HG02852 (cell line): ENCODE measurements around the gene GDPD5.

Experiments used
- ATAC-seq: cut with Tn5 transposase; IDR thresholded peaks from one replicate; pipeline ENCODE4 v1.9.1; 2021; ENCODE audit warnings: mild to moderate bottlenecking, moderate library complexity; ENCODE audit not compliant: unreplicated experiment

GDPD5 gene

GRCh38 chr11:75474878-75475766, 50.6 kb downstream of the GDPD5 start:
- ATAC-seq, result no peak

GRCh38 chr11:75474240-75474639, 51.5 kb downstream of the GDPD5 start:
- no peak for ATAC-seq

- ATAC-seq, result no peak
These were observed 52.1 kb downstream of the GDPD5 start for GRCh38 chr11:75473684-75474083.

DNA sequence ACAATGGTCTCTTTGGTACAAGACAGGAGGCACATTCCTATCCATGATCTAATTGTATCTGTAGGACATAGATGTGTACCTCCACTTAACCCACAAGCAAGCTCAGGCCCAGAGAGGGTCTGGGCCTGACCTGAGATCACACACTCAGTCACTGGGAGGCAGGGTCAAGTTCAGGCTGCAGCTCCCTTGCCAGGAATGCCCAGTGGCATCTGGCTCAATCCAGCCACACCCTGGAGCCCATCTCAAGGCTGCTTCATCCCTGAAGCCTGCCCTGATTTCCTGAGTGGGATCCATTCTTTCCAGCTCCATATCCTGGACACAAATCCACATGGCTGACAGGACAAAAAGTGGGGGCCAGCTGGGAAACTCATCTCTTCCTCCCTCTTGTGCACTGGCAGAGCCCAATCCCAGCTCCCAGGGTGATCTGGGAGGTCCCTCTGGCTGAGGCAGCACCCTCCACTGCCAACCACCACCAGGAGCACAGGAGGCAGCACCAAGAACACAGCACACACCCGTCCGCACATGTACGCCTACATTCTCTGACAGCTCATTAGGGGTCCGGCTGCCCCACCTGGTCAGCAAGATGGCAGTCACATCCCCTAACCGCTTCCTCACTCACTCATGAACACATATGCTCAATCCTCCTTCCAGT, 53.5 kb downstream of the GDPD5 start:
- no peak for ATAC-seq

DNA sequence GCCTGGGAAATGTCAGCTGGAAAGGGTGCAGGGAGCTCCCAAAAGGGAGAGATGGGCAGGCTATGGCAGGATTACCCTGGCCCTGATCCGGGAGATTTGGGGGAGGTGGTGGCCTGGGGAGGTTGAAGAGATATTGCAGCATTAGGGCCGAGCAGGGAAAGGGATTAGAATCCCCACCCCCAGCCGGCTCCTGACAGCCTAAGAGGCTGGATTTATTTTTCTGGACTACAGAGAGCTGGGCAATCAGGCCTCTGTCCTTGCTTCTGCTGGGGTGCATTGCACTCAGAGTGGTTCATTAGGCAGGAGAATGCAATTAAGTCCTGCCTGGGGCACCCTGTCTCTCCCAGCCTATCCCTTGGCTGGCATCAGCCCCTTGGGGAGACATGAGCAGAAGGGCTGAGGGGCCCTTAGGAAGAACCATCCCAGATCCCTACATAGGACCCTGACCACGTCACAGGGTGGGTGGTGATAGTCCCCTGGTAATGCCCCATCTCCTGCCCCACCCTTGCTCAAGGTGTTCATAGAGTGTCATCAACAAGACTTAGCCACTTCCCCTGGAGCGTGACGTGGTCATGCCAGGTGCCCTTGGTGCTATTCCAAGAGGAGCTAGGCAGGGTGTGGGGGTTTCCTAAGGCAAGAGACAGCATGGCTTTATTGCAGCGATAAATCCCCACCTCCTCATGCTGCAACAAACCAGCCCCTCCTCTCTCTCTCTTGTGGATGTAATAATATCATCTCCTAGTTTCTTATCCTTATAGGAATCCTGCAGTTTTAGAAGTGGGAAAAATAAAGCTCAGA, 54.4 kb downstream of the GDPD5 start:
- ATAC-seq, result no peak

GRCh38 chr11:75470476-75471080, 55.2 kb downstream of the GDPD5 start:
- ATAC-seq, result no peak

DNA sequence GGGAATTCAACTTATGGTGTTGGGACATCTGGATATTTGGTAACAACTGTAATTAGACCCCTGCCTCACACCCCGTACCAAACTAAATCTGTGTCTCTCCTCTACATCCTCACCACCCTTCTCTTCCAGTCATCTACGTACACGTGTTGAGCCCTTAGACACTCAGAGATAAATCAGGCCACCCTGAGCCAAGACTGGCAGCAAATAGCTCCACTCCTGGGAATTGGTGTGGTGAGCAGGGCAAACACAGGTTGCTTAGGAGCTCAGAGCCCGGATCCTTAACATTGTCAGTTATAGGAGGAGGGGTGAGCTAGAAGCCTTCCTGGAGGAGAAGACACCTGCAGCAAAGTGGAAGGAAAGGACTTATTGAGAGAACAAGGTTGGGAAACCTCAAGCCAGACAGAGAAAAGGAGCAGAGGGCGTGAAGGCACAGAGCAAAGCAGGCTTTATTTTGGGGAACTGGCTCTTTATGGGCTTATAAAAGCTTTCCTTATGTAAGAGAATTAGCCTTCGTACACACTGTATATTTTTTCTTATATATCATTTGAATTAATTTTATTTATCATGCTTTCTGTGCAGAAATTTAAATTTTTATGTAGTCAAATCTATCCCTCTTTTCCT, 55.8 kb downstream of the GDPD5 start:
- no peak for ATAC-seq

DNA sequence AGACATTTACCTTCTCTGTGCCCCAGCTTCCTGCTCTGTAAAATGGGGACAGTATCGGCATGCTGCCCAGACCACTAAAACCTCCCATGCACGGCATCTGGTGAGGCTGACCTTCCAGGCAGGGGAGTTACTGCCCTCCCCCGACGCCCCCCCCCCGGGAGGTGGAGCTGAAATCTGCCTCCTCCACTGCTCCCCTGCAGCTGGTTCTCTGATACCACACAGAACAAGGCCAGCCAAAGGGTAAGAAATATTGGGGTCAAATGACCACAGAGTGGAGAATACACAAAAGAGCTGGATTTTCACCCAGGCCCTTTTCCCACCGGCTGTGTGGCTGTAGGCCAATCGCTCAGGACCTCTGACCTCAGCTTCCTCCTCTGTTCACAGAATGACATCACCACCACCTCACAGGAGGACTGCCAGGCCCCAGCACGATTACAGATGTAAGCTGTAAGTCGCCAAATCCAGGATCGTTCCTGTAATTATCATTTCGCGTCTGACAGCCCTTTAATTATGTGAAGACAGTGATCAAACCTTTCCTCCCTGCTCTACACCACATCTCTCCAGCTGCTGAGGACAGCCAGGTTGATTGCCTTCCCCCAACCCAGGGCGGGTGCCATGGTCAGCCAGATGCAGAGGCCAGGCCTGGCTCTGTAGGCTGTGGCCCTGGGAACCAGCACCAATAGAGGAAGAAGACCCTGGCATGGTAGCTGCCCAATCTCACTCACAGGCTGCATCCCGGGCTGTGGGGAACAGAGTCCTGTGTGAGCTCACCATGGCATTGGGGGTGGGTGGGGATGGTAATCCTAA, 57.0 kb downstream of the GDPD5 start:
- no peak for ATAC-seq

GRCh38 chr11:75467881-75468280, 57.9 kb downstream of the GDPD5 start:
- no peak for ATAC-seq

GRCh38 chr11:75467311-75467710, 58.4 kb downstream of the GDPD5 start:
- no peak for ATAC-seq

- no peak for ATAC-seq
These were observed 59.8 kb downstream of the GDPD5 start for GRCh38 chr11:75465701-75466531.

DNA sequence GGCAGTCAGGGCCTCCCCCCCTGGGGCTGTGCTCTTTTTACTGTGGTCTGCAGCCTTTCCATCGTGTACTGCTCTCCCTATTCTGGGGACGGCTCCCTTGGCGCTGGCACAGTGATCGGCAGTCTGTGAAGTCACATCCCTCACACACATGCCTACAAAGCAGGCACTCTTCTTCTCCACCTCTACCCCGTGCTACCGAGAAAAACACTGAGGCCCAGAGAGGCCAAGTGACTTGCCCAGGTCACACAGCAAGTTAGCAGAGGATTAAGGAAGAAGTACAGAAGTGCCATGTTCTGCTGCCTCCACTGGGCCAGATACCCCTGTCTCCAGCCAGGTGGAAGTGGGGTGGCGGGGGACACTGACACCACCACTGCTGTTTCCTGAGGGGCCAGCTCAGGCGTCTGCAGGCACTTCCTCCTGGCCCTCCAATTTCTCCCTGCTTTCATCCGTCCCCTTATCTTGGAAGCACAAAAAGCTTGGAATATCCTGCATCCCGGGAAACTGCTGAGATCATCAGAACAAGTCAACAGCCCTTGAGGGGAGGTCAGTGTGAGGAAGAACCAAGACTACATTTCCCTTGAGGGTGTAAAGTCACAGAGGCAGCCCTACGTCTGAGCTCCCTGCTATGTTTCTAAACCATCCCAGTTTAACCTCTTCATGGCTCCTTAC, 62.5 kb downstream of the GDPD5 start:
- ATAC-seq, result no peak

GRCh38 chr11:75462117-75462653, 63.6 kb downstream of the GDPD5 start:
- ATAC-seq, result no peak

GRCh38 chr11:75461151-75461550, 64.6 kb downstream of the GDPD5 start:
- ATAC-seq, result no peak

DNA sequence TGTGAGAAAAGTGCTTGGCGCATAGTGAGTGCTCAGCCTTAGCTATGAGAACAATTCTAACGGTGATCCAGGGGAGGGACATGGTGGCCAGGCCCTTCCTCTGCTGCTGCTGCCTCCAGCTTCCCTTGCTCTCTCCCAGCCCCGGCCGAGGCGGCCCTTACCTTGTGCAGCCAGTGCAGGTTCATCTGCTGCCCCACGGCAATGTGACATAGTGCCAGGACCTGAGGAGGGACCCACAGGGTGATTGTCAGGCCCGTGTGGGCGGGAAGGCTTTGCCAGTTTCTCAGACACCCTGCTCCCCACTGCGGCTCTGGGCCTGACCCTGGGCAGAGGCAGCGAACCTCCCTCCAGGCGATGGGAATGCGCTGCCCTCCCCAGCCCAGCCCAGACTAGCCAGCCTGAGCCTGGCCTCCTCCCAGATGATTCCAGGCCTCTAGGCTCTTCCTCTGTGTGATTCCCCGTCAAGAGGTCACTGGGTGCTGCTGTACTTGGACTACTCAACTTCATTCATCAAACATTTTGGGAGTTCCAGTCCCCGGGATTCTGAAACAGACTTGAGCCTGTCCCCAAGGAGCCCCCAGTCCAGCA, 69.1 kb downstream of the GDPD5 start:
- ATAC-seq, result no peak

DNA sequence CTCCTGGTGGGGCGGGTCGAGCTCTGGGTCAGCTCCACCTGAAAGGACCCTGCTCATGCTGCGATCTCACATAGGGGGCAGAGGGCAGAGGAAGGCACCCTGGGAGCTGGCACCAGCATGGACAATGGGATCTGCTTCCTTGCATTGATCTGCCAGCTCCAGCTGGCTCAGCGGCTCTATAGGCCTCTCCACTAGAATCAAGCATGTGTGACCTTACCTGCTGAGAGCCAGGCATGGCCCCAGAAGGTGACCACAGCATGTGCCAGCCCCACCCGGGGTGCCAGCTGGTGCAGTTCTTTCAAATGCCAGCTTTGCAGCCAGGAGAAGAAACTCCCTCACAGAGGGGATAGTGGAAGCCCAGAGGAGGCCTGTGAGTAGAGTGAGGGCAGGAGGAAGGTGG, 70.8 kb downstream of the GDPD5 start:
- ATAC-seq, result no peak

DNA sequence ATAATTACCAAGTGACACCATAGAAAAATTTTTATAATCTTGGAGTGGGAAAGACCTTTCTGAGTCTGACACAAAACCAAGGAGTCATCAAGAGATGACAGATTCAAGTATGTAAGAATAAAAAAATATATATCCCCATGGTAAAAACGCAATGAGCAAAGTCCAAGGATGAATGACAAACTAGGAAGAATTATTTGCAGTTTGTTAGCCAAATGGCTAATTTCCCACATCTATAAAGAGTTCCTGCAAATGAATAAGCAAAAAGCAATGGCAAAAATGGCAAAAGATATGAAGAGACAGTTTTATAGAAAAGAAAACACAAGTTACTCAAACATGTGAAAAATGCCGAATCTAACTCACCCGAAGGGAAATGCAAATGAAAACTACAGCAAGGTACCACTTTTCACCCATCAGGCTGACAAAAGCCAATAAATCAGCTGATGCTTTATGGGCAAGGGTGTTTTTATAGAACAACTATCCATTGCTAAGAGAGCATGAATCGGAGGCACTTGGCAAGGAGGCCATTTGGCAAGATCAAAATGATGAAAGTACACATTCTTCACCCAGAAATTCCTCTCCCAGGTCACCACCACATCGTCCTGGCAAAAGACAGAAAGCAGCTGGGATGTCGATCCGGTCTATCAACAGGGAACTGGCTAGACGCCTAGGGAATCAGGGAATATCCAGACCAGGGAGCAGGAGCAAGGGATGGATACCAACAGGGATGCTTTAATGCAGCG, 71.7 kb downstream of the GDPD5 start:
- no peak for ATAC-seq
